Skeletal muscle tissue (tissue), 4 donors: ENCODE data around the gene ZNF217. TPM values are rescaled to one million over a fixed set of nuclear protein-coding genes. Genes with fewer than 3 reads are reported as not detected.
"Not testable (repeated sequence)": the region's sequence is repeated elsewhere in the genome, so short reads cannot be mapped to it uniquely, and the experiment has no call there.

Source experiments
- H3K27ac ChIP-seq: one replicate; pipeline ENCODE4 v1.7.0; 2013; ENCODE audit warnings: mild to moderate bottlenecking, low read depth, low read length, inconsistent platforms
- H3K27me3 ChIP-seq, 3 donors: one replicate each; pipeline ENCODE4 v1.7.0; 2013; ENCODE audit warnings: low read length in 3 of 3; ENCODE audit not compliant: control insufficient read depth in 3 of 3, insufficient read depth in 3 of 3
- H3K36me3 ChIP-seq, 3 donors: one replicate each; pipeline ENCODE4 v1.7.0; 2013; ENCODE audit warnings: low read length in 3 of 3; ENCODE audit not compliant: control insufficient read depth in 3 of 3, insufficient read depth in 3 of 3
- H3K4me1 ChIP-seq, 3 donors: one replicate each; pipeline ENCODE4 v1.7.0; 2013; ENCODE audit warnings: low read length in 3 of 3, mild to moderate bottlenecking in 3 of 3; ENCODE audit not compliant: control insufficient read depth in 3 of 3, insufficient read depth in 3 of 3
- H3K4me3 ChIP-seq, 3 donors: one replicate each; pipeline ENCODE4 v1.7.0; 2013; ENCODE audit warnings: low read length in 3 of 3
- H3K9ac ChIP-seq, 3 donors: one replicate each; pipeline ENCODE4 v1.7.0; 2013; ENCODE audit warnings: low read length in 3 of 3, mild to moderate bottlenecking in 3 of 3, moderate library complexity in 2 of 3, low read depth in 1 of 3
- H3K9me3 ChIP-seq, 3 donors: one replicate each; pipeline ENCODE4 v1.7.0; 2013; ENCODE audit warnings: low read length in 3 of 3; ENCODE audit not compliant: control insufficient read depth in 3 of 3
- total RNA-seq: library from RNA; depleted of rRNA; stranded (reverse); fragments of >200 nt; gene quantifications from one replicate; pipeline ENCODE4 v1.2.3, GENCODE V29; 2014
- donor health status: Osteomylitis.

The ZNF217 gene
- total RNA-seq, 1 donor from 2014 or later: 8.4 TPM

DNA sequence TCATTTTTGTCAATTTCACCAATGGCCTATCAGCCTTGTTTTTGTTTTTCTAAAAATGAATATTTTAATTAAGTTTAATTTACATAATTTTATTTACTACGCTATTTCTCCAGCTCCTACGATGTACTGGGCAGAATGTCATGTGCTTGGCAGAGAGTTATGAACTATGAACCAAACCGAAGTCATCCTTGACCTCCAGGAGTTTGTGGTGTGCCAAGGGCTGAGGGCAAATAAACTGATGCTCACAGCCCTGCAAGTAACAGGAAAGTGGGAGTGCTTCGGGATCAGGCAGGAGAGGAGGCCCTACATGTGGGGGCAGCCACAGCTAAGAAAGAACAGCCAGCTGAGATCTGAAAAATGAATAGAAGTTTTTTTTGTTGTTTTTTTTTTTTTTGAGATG lies 38.6 kb downstream of the ZNF217 start:
- H3K27me3 ChIP-seq: no peaks in the 10 kb centered on the region

DNA sequence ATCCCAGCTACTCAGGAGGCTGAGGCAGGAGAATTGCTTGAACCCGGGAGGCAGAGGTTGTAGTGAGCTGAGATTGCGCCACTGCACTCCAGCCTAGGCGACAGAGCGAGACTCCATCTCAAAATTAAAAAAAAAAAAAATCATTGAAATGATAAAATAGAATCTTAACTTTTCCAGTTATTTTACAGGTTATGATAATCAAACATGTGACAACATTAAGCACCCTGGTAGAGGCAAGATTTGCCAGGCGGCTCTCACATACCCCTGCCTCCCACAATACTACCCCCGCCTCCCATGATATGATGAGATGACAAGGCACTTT lies 41.1 kb downstream of the ZNF217 start:
- not testable (repeated sequence) for H3K9me3 ChIP-seq, H3K4me1 ChIP-seq, H3K27me3 ChIP-seq, H3K4me3 ChIP-seq, H3K9ac ChIP-seq, H3K27ac ChIP-seq, H3K36me3 ChIP-seq

More for the DNA sequence above, 38.6 kb downstream of the ZNF217 start:
- Histone ChIP-seq H3K36me3 (peaks cover 0 to 6% (median 0%) of the 10 kb centered on the region in 3 donors), H3K9me3 (no peaks in the 10 kb centered on the region), H3K9ac (no peak overlapping the region), H3K4me1 (no peaks in the 10 kb centered on the region), H3K27ac (no peak overlapping the region), H3K4me3 (no peak overlapping the region)

DNA sequence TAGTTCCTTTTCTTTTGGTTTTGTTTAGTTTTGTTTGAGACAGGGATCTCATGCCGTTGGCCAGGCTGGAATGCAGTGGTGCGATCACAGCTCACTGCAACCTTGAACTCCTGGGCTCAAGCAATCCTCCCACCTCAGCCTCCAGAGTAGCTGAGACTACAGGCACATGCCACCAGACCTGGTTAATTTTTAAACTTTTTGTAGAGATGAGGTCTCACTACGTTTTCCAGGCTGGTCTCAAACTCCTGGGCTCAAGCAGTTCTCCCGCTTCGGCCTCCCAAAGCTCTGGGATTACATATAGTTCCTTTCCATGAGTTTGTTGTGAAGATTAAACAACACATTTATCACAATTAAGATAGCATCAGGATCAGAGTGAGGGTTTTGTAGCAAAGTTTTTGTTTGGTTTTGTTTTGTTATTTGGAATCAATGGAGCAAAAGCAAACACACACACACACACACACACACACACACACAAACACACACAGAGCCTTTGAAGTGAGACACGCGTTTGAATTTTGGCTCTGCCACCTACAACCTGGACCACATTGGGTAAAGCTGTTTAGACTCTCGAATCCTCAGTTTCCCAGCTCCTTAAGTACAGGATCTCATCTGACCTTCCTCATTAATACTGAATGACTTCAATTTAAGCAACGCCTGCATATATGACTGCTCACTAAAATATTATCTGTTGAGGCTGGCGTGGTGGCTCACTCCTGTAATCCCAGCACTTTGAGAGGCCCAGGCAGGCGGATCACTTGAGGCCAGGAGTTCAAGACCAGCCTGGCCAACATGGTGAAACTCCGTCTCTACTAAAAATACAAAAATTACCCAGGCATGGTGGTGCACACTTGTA lies 41.7 kb downstream of the ZNF217 start:
- H3K9me3 ChIP-seq, H3K9ac ChIP-seq, H3K27ac ChIP-seq, H3K27me3 ChIP-seq, H3K36me3 ChIP-seq, H3K4me3 ChIP-seq, H3K4me1 ChIP-seq: not testable (repeated sequence)

DNA sequence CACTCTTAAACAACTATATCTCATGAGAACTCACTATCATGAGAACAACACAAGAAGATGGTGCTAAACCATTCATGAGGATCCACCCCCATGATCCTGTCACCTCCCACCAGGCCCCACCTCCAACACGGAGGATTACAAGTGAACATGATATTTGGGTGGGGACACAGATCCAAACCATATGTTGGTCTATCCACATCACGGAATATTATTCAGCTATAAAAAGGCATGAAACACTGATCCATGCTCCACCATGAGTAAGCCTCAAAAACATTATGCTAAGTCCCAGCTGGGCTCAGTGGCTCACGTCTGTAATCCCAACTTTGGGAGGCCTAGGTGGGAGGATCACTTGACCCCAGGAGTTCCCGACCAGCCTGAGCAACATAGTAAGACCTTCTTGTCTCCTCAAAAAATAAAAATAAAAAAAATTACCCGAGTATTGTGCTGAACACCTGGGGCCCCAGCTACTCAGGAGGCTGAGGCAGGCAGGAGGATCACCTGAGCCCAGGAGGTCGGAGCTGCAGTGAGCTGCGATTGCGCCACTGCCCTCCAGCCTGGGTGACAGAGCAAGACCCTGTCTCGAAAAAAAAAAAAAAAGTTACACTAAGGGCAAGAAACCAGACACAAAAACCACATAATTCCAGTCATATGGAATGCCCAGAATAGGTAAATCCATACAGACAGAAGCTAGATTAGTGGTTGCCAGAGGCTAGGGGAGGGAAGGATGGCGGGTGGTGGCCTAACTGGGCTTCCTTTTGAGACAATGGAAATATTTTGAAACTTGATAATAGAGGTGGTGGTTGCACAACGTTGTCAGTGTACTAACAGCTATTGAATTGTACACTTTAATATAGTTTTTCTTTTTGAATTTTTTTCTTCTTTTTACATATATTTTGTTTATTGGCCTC lies 43.1 kb downstream of the ZNF217 start:
- H3K36me3 ChIP-seq: no peaks in the 10 kb centered on the region
- H3K9ac ChIP-seq: no peak overlapping the region
- peaks cover 0 to 4% (median 3%) of the 10 kb centered on the region in 3 donors for H3K4me1 ChIP-seq
- no peak overlapping the region for H3K27ac ChIP-seq
- H3K9me3 ChIP-seq: no peaks in the 10 kb centered on the region
- no peaks in the 10 kb centered on the region for H3K27me3 ChIP-seq
- no peak overlapping the region for H3K4me3 ChIP-seq

DNA sequence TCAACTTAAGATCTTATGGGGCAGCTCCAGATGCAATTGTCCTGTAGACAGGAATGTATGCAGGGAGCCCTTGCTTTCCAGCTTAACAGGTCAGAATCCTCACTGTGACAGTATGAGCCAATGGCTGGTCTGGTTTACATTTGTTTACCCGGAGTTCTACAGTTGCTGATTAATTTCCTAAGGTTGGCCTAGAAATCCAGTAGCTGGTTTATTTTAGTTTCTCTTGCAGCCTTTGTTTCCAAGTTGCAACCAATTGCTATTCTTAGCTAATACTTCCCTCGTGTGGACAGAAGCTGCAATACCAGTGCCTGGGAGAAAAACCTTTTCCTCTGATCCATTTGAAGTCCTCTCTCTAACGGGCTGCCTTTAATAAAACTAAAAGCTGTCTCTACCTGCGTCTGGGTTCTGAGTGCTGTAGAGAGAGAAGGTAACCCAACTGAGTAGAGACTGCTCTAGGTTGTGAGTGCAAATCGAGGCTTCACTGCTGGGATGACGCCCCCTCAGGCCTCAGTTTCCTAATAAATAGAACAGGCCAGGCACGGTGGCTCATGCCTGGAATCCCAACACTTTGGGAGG lies 45.9 kb downstream of the ZNF217 start:
- no peak overlapping the region for H3K4me3 ChIP-seq
- no peaks in the 10 kb centered on the region for H3K9me3 ChIP-seq

DNA sequence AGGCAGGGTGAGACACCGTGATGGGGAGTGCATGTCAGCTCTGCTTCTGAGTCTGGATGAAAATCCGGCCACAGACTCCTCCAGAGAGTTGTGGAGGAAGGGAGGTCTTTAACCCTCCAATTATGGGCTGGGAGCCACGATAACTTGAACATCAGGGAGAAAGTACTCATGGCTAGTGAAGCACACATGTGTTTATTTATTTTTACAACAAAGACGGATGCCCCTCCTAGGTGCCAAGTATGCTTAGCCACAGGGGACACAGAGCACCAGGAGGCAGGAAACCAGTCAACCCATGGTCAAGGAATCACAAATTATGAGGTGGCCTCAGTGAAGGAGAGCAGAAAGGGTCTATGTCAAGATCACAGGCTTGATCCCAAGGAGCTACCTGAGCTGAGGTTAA lies 54.1 kb downstream of the ZNF217 start:
- Histone ChIP-seq H3K27ac (no peak overlapping the region), H3K9me3 (no peaks in the 10 kb centered on the region), H3K9ac (no peak overlapping the region), H3K4me1 (no peaks in the 10 kb centered on the region), H3K27me3 (no peaks in the 10 kb centered on the region), H3K36me3 (no peaks in the 10 kb centered on the region), H3K4me3 (no peak overlapping the region)

More for the DNA sequence above, 45.9 kb downstream of the ZNF217 start:
- Histone ChIP-seq H3K27ac (no peak overlapping the region), H3K4me1 (peaks cover 0 to 4% (median 3%) of the 10 kb centered on the region in 3 donors), H3K27me3 (no peaks in the 10 kb centered on the region), H3K36me3 (no peaks in the 10 kb centered on the region), H3K9ac (no peak overlapping the region)

DNA sequence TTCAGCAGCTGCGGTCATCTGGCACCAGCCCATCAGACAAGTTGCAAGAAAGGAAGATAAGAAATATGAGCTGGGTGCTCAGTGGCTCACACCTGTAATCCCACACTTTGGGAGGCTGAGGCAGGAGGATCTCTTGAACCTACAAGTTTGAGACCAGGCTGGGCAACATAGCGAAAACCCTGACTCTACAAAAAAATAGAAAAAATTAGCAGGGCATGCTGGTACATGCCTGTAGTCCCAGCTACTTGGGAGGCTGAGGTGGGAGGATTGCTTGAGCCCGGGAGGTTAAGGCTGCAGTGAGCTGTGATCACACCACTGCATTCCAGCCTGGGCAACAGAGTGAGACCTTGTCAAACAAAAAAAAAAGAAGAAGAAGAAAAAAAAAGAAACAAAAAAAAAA lies 57.3 kb downstream of the ZNF217 start:
- not testable (repeated sequence) for H3K4me1 ChIP-seq, H3K4me3 ChIP-seq, H3K36me3 ChIP-seq, H3K27ac ChIP-seq, H3K9ac ChIP-seq, H3K9me3 ChIP-seq, H3K27me3 ChIP-seq

DNA sequence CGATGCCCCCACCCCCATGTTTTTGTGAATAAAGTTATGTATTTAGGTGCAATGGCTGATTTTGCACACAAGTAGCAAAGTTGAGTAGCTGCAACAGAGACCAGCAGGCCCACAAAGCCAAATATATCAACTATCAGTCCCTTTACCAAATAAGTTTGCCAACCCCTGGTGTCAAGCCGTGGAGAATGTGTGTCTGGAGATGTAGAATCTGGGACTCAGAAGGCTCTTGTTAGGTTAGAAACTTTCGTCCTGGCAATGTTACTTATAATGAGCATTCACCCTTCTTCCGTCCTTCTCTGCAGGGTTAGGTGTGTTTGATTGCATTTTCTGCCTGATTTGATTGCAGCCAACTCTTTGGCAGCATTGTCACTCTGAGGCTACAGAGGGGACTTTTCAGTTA lies 57.8 kb downstream of the ZNF217 start:
- Histone ChIP-seq H3K4me3 (no peak overlapping the region), H3K27ac (no peak overlapping the region)

DNA sequence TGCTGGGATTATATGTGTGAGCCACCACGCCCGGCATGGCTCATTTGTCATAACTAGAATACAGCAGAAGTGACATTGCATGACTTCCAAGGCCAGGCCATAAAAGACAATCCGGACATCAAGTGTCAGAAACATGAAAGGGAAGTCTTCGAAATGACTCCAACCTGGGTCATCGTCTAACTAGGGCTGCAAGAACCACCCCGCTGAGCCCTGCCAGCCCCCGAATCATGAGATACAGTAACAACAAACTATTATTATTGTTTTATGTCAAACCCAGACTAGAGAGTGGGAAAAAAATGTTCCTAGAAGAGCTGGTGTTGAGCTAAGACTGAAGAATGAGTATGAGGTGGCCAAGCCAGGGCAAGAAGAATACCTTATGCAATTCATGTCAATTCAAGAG lies 59.6 kb downstream of the ZNF217 start:
- no peaks in the 10 kb centered on the region for H3K36me3 ChIP-seq
- H3K9ac ChIP-seq: no peak overlapping the region
- no peak overlapping the region for H3K27ac ChIP-seq
- no peaks in the 10 kb centered on the region for H3K27me3 ChIP-seq
- H3K4me3 ChIP-seq: no peak overlapping the region
- H3K9me3 ChIP-seq: no peaks in the 10 kb centered on the region
- H3K4me1 ChIP-seq: no peaks in the 10 kb centered on the region

More for the DNA sequence above, 57.8 kb downstream of the ZNF217 start:
- Histone ChIP-seq H3K9me3 (no peaks in the 10 kb centered on the region), H3K27me3 (no peaks in the 10 kb centered on the region), H3K4me1 (no peaks in the 10 kb centered on the region), H3K9ac (no peak overlapping the region), H3K36me3 (no peaks in the 10 kb centered on the region)

DNA sequence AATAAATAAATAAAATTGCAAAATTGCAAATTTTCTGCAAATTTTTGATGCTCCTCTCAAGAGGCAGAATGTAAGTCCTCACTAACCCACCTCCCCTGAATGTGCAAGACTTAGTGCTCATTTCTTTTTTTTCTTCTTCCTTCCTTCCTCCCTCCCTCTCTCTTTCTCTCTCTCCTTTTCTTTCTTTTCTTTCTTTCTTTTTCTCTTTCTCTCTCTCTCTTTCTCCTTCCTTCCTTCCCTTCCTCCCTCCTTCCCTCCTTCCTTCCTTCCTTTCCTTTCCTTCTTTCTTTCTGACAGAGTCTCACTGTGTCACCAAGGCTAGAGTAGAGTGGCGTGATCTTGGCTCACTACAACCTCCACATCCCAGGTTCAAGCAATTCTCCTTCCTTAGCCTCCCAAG lies 60.1 kb downstream of the ZNF217 start:
- H3K27ac ChIP-seq: no peak overlapping the region
- H3K36me3 ChIP-seq: no peaks in the 10 kb centered on the region
- H3K9ac ChIP-seq: no peak overlapping the region
- no peaks in the 10 kb centered on the region for H3K9me3 ChIP-seq
- H3K4me3 ChIP-seq: no peak overlapping the region
- H3K4me1 ChIP-seq: no peaks in the 10 kb centered on the region
- no peaks in the 10 kb centered on the region for H3K27me3 ChIP-seq
